Measurements from ENCODE around the gene CCDC197. TPM values are rescaled to one million over a fixed set of nuclear protein-coding genes. Genes with fewer than 3 reads are reported as not detected.

The CCDC197 gene
- polyA plus RNA-seq, 1 experiment, result not detected

GRCh38 chr14:93996130-93996695 lies 888 bp upstream of the CCDC197 start:
- POLR2A ChIA-PET, result no interaction called here
- CTCF ChIA-PET, result interaction anchor here (11.5 kb wide), 1 partner anchor 56 kb away, joined by 387 read pairs; no protein-coding TSS in a partner anchor
- H3K36me3 ChIP-seq (ENCODE audit: control insufficient read depth, insufficient read depth, low read length), result no peaks in the 10 kb centered on the region
- peaks cover 4% of the 10 kb centered on the region; the same call in 1 of the 2 replicates for H3K27me3 ChIP-seq (ENCODE audit: control insufficient read depth, insufficient read depth, low read length)
- no peak overlapping the region for H3K4me3 ChIP-seq (ENCODE audit: low read depth, low read length)
- TF ChIP-seq CTCF (IDR thresholded peaks at IDR 0.05; ENCODE audit: insufficient read depth, low read depth, low read length), result no peak
- DNase-seq (ENCODE audit: low read depth), result no peak

- Histone ChIP-seq H3K27me3 (ENCODE audit: control insufficient read depth, insufficient read depth, low read length) (peaks cover 5% of the 10 kb centered on the region), H3K4me3 (ENCODE audit: low read depth, low read length) (no peak overlapping the region), H3K36me3 (ENCODE audit: control insufficient read depth, insufficient read depth, low read length) (no peaks in the 10 kb centered on the region)
- TF ChIP-seq CTCF (IDR thresholded peaks at IDR 0.05; ENCODE audit: insufficient read depth, low read depth, low read length), result no peak
- POLR2A ChIA-PET, result interaction anchor here (0.6 kb wide), 1 partner anchor 88 kb away, joined by 3 read pairs; no protein-coding TSS in a partner anchor
- CTCF ChIA-PET, result interaction anchor here (0.8 to 11.5 kb wide), 4 partner anchors 14 to 134 kb away, joined by 3 to 387 read pairs (median 4); no protein-coding TSS in a partner anchor
- DNase-seq (ENCODE audit: low read depth), result no peak
These were observed 1.1 kb downstream of the CCDC197 start for GRCh38 chr14:93997916-93998870.

GRCh38 chr14:93998871-93999403 lies 1.8 kb downstream of the CCDC197 start:
- TF ChIP-seq CTCF (IDR thresholded peaks at IDR 0.05; ENCODE audit: insufficient read depth, low read depth, low read length), result no peak
- POLR2A ChIA-PET, result no interaction called here
- CTCF ChIA-PET, result interaction anchor here (1.1 to 11.5 kb wide), 3 partner anchors 13 to 59 kb away, joined by 3 to 387 read pairs (median 25); no protein-coding TSS in a partner anchor

GRCh38 chr14:93999573-93999972 lies 2.5 kb downstream of the CCDC197 start:
- ChIA-PET CTCF (interaction anchor here (1.1 to 11.5 kb wide), 5 partner anchors 14 to 60 kb away, joined by 3 to 387 read pairs (median 6); no protein-coding TSS in a partner anchor), POLR2A (no interaction called here)
- peaks cover 5% of the 10 kb centered on the region for H3K27me3 ChIP-seq (ENCODE audit: control insufficient read depth, insufficient read depth, low read length)
- DNase-seq (ENCODE audit: low read depth), result no peak
- no peak overlapping the region for H3K4me3 ChIP-seq (ENCODE audit: low read depth, low read length)
- no peak for TF ChIP-seq CTCF (IDR thresholded peaks at IDR 0.05; ENCODE audit: insufficient read depth, low read depth, low read length)
- H3K36me3 ChIP-seq (ENCODE audit: control insufficient read depth, insufficient read depth, low read length), result no peaks in the 10 kb centered on the region

More at GRCh38 chr14:93998871-93999403, 1.8 kb downstream of the CCDC197 start:
- DNase-seq (ENCODE audit: low read depth), result no peak
- no peak overlapping the region for H3K4me3 ChIP-seq (ENCODE audit: low read depth, low read length)
- no peaks in the 10 kb centered on the region for H3K36me3 ChIP-seq (ENCODE audit: control insufficient read depth, insufficient read depth, low read length)
- H3K27me3 ChIP-seq (ENCODE audit: control insufficient read depth, insufficient read depth, low read length), result peaks cover 5% of the 10 kb centered on the region

GRCh38 chr14:94000267-94000666 lies 3.2 kb downstream of the CCDC197 start:
- POLR2A ChIA-PET, result no interaction called here
- H3K4me3 ChIP-seq (ENCODE audit: low read depth, low read length), result no peak overlapping the region
- DNase-seq (ENCODE audit: low read depth), result no peak
- no peak for TF ChIP-seq CTCF (IDR thresholded peaks at IDR 0.05; ENCODE audit: insufficient read depth, low read depth, low read length)
- peaks cover 5% of the 10 kb centered on the region for H3K27me3 ChIP-seq (ENCODE audit: control insufficient read depth, insufficient read depth, low read length)
- H3K36me3 ChIP-seq (ENCODE audit: control insufficient read depth, insufficient read depth, low read length), result no peaks in the 10 kb centered on the region
- CTCF ChIA-PET, result interaction anchor here (1.1 to 11.5 kb wide), 6 partner anchors 14 to 60 kb away, joined by 3 to 387 read pairs (median 8); no protein-coding TSS in a partner anchor
